ENCODE results near the gene DENND2C.

DENND2C gene

DNA sequence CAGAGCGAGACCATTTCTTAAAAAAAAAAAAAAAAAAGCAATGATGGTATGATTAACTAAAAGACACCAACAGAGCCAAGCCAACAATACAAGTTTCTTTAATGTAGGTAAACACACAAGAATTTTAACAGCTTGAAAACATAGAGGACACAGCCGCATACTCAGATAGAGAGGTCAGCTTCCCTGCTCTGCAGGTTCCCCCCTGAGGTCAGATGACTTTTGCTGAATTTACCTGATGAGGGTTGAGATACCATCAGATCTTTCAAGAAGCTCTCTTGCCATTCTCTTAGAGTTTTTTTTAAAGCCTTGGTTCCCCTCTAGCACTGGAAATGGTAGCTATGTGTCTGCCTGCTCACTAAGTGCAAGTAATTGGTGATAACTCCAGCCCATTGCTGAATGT, 119.5 kb downstream of the DENND2C start:
- Histone ChIP-seq H3K4me1 (no peaks in the 10 kb centered on the region), H3K4me3 (no peak overlapping the region), H3K27ac (no peak overlapping the region), H3K36me3 (no peaks in the 10 kb centered on the region), H3K27me3 (no peaks in the 10 kb centered on the region), H3K9me3 (no peaks in the 10 kb centered on the region)
- no peak for DNase-seq
- TF ChIP-seq, protein P1, sequence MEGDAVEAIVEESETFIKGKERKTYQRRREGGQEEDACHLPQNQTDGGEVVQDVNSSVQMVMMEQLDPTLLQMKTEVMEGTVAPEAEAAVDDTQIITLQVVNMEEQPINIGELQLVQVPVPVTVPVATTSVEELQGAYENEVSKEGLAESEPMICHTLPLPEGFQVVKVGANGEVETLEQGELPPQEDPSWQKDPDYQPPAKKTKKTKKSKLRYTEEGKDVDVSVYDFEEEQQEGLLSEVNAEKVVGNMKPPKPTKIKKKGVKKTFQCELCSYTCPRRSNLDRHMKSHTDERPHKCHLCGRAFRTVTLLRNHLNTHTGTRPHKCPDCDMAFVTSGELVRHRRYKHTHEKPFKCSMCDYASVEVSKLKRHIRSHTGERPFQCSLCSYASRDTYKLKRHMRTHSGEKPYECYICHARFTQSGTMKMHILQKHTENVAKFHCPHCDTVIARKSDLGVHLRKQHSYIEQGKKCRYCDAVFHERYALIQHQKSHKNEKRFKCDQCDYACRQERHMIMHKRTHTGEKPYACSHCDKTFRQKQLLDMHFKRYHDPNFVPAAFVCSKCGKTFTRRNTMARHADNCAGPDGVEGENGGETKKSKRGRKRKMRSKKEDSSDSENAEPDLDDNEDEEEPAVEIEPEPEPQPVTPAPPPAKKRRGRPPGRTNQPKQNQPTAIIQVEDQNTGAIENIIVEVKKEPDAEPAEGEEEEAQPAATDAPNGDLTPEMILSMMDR (IDR thresholded peaks at IDR 0.05), result no peak
- intact Hi-C loops (cut with DNase I; ENCODE audit: low total_unique reads), result no loop called here

DNA sequence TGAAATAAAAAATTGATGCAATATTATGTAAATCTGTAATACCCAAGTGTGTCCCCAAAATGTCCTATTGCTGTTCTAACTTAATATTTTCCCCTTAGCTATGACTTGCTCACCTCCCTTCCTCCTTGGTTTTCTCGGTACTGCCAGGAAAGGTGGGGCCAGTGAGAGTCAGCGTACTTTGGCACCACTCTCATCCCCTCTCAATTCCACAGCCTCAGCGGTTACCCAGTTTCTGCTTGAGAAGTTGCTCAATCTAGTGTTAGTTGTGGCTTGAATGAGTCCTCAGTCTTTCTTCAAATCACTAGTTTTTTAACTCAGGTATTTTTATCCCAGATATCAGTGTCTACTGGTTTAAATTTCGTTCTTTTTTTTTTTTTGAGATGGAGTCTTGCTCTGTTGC, 120.7 kb downstream of the DENND2C start:
- intact Hi-C loops (cut with DNase I; ENCODE audit: low total_unique reads), result no loop called here
- no peak for DNase-seq
- H3K4me3 ChIP-seq, result no peak overlapping the region
- H3K36me3 ChIP-seq, result no peaks in the 10 kb centered on the region
- no peak overlapping the region for H3K27ac ChIP-seq
- no peaks in the 10 kb centered on the region for H3K27me3 ChIP-seq
- H3K4me1 ChIP-seq, result no peaks in the 10 kb centered on the region
- TF ChIP-seq, protein P1 (IDR thresholded peaks at IDR 0.05), result no peak
- no peaks in the 10 kb centered on the region for H3K9me3 ChIP-seq

DNA sequence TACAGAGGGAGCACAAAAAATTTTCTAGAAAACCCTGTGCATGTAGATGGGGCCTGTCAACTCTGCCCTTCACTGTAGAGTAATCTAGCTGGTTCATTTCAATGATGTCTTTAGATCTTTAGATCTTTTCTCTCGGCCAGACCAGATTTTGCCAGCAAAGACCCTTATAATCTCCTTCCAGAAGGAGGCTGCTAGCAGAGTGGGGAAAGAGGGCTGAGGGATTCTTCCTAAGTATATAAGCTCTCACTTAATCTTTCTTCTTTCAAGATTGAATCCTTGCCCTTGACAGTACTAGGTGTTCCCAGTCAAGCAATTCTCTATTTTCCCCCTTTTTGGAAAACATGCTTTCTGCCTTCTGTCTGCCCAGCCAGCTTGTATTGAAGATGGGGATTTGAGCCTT, 122.8 kb downstream of the DENND2C start:
- TF ChIP-seq, protein P1 (IDR thresholded peaks at IDR 0.05), result no peak
- Histone ChIP-seq H3K36me3 (no peaks in the 10 kb centered on the region), H3K4me1 (no peaks in the 10 kb centered on the region), H3K27ac (no peak overlapping the region), H3K9me3 (no peaks in the 10 kb centered on the region), H3K27me3 (no peaks in the 10 kb centered on the region), H3K4me3 (no peak overlapping the region)
- intact Hi-C loops (cut with DNase I; ENCODE audit: low total_unique reads), result no loop called here
- DNase-seq, result no peak

DNA sequence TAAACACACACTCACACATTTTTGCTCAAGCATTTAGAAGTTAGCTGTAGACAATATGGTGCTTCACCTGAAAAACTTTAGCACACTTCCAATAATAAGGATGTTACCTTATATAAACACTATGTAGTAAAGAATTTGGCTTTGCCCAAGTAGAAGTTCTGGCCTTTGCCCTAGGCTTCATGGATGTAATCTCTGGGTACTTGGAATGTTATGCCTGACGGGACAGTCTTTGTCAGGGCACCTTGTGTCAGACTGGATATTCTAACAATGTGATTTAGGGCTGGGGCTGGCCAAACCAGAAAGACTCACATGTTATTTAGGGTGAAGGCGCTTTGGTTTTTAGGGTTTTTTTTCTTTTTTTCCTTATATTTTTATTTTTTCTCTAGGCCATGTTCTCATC, 124.1 kb downstream of the DENND2C start:
- no peaks in the 10 kb centered on the region for H3K9me3 ChIP-seq
- no peak for DNase-seq
- H3K4me3 ChIP-seq, result no peak overlapping the region
- H3K4me1 ChIP-seq, result no peaks in the 10 kb centered on the region
- H3K36me3 ChIP-seq, result no peaks in the 10 kb centered on the region
- intact Hi-C loops (cut with DNase I; ENCODE audit: low total_unique reads), result no loop called here
- H3K27me3 ChIP-seq, result no peaks in the 10 kb centered on the region
- H3K27ac ChIP-seq, result no peak overlapping the region
- TF ChIP-seq, protein P1 (IDR thresholded peaks at IDR 0.05), result no peak

DNA sequence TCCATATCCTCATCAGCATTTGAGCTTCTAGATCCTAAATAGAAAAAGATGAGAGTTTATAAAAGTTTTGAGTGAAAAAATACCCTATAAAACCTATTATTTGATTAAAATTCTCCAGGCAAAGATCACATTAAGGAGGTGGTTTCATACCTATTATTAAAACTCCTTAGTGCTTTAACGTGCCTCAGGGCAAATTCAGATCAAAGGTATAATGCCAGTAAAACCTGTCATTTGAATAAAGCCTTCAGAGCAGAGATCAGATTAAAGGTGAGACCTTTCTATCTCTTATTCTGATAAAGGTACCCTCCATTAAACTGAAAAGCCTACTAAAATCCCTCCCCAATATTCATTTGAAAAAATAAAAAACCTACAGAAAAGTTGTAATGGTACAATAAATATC, 124.5 kb downstream of the DENND2C start:
- H3K27ac ChIP-seq, result no peak overlapping the region
- intact Hi-C loops (cut with DNase I; ENCODE audit: low total_unique reads), result no loop called here
- no peaks in the 10 kb centered on the region for H3K9me3 ChIP-seq
- H3K4me3 ChIP-seq, result no peak overlapping the region
- no peaks in the 10 kb centered on the region for H3K4me1 ChIP-seq
- no peak for DNase-seq
- TF ChIP-seq, protein P1 (IDR thresholded peaks at IDR 0.05), result no peak
- no peaks in the 10 kb centered on the region for H3K27me3 ChIP-seq
- H3K36me3 ChIP-seq, result no peaks in the 10 kb centered on the region

DNA sequence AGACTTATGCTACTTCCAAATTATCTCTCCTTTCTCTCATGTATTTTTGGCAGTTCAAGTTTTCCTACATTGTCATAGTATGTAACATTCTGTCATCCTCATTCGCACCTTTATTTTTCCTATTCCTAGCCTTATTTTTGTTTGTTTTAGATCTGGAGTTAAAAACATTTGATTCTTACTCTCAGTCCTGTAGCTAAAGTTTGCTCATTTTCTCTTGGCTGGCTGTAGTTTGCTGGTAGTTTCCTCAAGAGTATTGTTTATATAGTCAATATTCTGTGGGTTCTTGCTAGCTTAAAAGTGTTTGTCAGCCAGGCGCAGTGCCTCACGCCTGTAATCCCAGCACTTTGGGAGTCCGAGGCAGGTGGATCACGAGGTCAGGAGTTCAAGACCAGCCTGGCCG, 129.0 kb downstream of the DENND2C start:
- no peak for DNase-seq
- no peak overlapping the region for H3K4me3 ChIP-seq
- H3K36me3 ChIP-seq, result no peaks in the 10 kb centered on the region
- intact Hi-C loops (cut with DNase I; ENCODE audit: low total_unique reads), result no loop called here
- no peaks in the 10 kb centered on the region for H3K27me3 ChIP-seq
- TF ChIP-seq, protein P1 (IDR thresholded peaks at IDR 0.05), result no peak
- no peaks in the 10 kb centered on the region for H3K9me3 ChIP-seq
- H3K4me1 ChIP-seq, result no peaks in the 10 kb centered on the region
- H3K27ac ChIP-seq, result no peak overlapping the region
